Activated CD8-positive, alpha-beta memory T cell treated with anti-CD3 and anti-CD28 coated beads for 1 hour (primary cell): Measurements from ENCODE around the gene TPRX1.
"Not testable (repeated sequence)": the region's sequence is repeated elsewhere in the genome, so short reads cannot be mapped to it uniquely, and the experiment has no call there.

Experiments used
- DNase-seq, 2 donors: peaks; one replicate each; pipeline ENCODE4 v3.0.0-alpha.2; 2020; ENCODE audit warnings: low read depth in 1 of 2; ENCODE audit errors: extremely low read depth in 1 of 2

The TPRX1 gene

GRCh38 chr19:47768604-47769003 is 35.7 kb downstream of the TPRX1 start:
- no peak for DNase-seq

- DNase-seq, result no peak
Observed at GRCh38 chr19:47767349-47767748, 37.0 kb downstream of the TPRX1 start.

GRCh38 chr19:47766670-47767069 is 37.7 kb downstream of the TPRX1 start:
- DNase-seq, result no peak

GRCh38 chr19:47766359-47766620 is 38.1 kb downstream of the TPRX1 start:
- DNase-seq, result no peak

- DNase-seq, result no peak
Observed at GRCh38 chr19:47765523-47766358, 38.6 kb downstream of the TPRX1 start.

- not testable (repeated sequence) for DNase-seq
Observed at GRCh38 chr19:47764705-47765104, 39.6 kb downstream of the TPRX1 start.

- no peak for DNase-seq
Observed at GRCh38 chr19:47762615-47763308, 41.6 kb downstream of the TPRX1 start.

- no peak for DNase-seq
Observed at GRCh38 chr19:47762151-47762550, 42.2 kb downstream of the TPRX1 start.

- DNase-seq, result no peak
Observed at GRCh38 chr19:47761566-47761965, 42.8 kb downstream of the TPRX1 start.

- DNase-seq, result no peak
Observed at GRCh38 chr19:47760632-47760999, 43.7 kb downstream of the TPRX1 start.

- no peak for DNase-seq
Observed at GRCh38 chr19:47758443-47758804, 45.9 kb downstream of the TPRX1 start.

GRCh38 chr19:47757617-47758442 is 46.5 kb downstream of the TPRX1 start:
- no peak for DNase-seq

- DNase-seq, result no peak
Observed at GRCh38 chr19:47756953-47757608, 47.3 kb downstream of the TPRX1 start.

GRCh38 chr19:47756627-47756929 is 47.8 kb downstream of the TPRX1 start:
- DNase-seq, result no peak

- no peak for DNase-seq
Observed at GRCh38 chr19:47755762-47756626, 48.4 kb downstream of the TPRX1 start.

- DNase-seq, result no peak
Observed at GRCh38 chr19:47755065-47755761, 49.1 kb downstream of the TPRX1 start.

- no peak for DNase-seq
Observed at GRCh38 chr19:47754206-47755064, 49.9 kb downstream of the TPRX1 start.

- DNase-seq, result no peak
Observed at GRCh38 chr19:47752440-47753211, 51.7 kb downstream of the TPRX1 start.
